Measurements from ENCODE around the gene TM9SF1. TPM values are rescaled to one million over a fixed set of nuclear protein-coding genes. Genes with fewer than 3 reads are reported as not detected.
A peak's percentile ranks its signal among the peaks of the same experiment; 100 is the strongest.
"Not testable (repeated sequence)": the region's sequence is repeated elsewhere in the genome, so short reads cannot be mapped to it uniquely, and the experiment has no call there.

The TM9SF1 gene
- total RNA-seq, 1 donor from 2014 or later: 45.7 TPM

DNA sequence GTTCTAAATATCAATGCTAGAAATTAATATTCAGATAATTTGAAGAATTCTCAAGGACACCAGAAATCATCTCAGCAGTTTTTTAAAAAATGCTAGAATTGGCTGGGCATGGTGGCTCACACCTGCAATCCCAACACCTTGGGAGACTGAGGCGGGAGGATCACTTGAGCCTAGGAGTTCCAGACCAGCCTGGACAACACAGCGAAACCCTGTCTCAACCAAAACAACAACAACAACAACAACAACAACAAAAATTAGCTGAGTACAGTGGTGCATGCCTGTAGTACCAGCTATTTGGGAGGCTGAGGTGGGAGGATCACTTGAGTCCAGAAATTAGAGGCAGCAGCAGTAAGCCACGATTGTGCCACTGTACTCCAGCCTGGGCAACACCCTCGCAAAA is 23.8 kb upstream of the TM9SF1 start:
- peaks cover 17% of the 10 kb centered on the region for H3K4me1 Mint-ChIP-seq
- H3K36me3 Mint-ChIP-seq: peaks cover 3% of the 10 kb centered on the region
- TF ChIP-seq, protein P1, sequence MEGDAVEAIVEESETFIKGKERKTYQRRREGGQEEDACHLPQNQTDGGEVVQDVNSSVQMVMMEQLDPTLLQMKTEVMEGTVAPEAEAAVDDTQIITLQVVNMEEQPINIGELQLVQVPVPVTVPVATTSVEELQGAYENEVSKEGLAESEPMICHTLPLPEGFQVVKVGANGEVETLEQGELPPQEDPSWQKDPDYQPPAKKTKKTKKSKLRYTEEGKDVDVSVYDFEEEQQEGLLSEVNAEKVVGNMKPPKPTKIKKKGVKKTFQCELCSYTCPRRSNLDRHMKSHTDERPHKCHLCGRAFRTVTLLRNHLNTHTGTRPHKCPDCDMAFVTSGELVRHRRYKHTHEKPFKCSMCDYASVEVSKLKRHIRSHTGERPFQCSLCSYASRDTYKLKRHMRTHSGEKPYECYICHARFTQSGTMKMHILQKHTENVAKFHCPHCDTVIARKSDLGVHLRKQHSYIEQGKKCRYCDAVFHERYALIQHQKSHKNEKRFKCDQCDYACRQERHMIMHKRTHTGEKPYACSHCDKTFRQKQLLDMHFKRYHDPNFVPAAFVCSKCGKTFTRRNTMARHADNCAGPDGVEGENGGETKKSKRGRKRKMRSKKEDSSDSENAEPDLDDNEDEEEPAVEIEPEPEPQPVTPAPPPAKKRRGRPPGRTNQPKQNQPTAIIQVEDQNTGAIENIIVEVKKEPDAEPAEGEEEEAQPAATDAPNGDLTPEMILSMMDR (IDR thresholded peaks at IDR 0.05; ENCODE audit: unreplicated experiment): no peak
- no peaks in the 10 kb centered on the region for H3K27me3 Mint-ChIP-seq (ENCODE audit: low read depth)
- DNase-seq (ENCODE audit: low spot score in 2 of 2, unreplicated experiment in 2 of 2): no peak
- H3K4me3 Mint-ChIP-seq: no peak overlapping the region
- H3K9me3 Mint-ChIP-seq: no peaks in the 10 kb centered on the region
- H3K27ac Mint-ChIP-seq: no peak overlapping the region

DNA sequence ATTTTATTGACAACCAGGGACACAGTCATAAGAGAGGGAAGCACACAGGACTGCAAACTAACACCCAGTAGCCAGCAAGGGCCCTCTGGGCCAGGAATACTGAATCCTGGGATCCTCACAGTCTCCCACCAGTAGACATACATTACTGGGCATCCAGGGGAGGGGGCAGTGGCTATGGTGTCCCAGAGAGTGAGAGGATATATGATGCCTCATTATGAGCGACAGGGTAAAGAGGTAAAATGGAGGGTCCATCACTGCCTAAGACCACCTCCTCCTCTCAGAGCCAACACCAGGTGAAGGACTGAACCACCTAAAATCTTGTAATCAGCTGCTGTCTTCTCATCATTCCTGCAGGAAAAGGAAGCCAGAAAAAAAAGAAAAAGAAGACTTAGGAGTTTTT is 21.6 kb upstream of the TM9SF1 start:
- H3K4me3 Mint-ChIP-seq; DNase-seq (ENCODE audit: low spot score in 2 of 2, unreplicated experiment in 2 of 2); H3K9me3 Mint-ChIP-seq; H3K36me3 Mint-ChIP-seq; H3K27me3 Mint-ChIP-seq (ENCODE audit: low read depth): not testable (repeated sequence)
- H3K4me1 Mint-ChIP-seq: peaks cover 30% of the 10 kb centered on the region
- H3K27ac Mint-ChIP-seq: peak overlapping the region; percentile 32

DNA sequence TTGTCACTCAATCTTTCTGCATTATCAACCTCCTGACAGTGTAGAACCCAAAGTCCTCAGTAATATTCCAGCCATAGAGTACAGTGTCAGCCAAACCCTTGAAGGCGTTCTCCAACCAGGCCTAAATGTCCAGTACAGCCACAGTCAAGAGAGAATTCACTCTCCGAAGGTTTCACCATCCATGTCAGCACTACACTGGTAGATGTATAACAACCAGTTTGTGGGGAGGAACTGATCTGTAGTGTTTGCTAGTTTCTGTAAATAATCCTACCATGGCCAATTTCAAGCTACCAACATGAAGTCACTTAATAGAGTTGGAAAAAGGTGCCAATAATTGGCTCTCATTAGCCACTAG is 21.1 kb upstream of the TM9SF1 start:
- H3K27ac Mint-ChIP-seq: peak overlapping the region; percentile 99
- no peaks in the 10 kb centered on the region for H3K27me3 Mint-ChIP-seq (ENCODE audit: low read depth)
- H3K9me3 Mint-ChIP-seq: no peaks in the 10 kb centered on the region
- H3K4me3 Mint-ChIP-seq: peak overlapping the region; percentile 91
- TF ChIP-seq, protein P1 (IDR thresholded peaks at IDR 0.05; ENCODE audit: unreplicated experiment): no peak
- DNase-seq (ENCODE audit: low spot score in 2 of 2, unreplicated experiment in 2 of 2): no peak
- H3K36me3 Mint-ChIP-seq: peaks cover 7% of the 10 kb centered on the region
- H3K4me1 Mint-ChIP-seq: peaks cover 35% of the 10 kb centered on the region

DNA sequence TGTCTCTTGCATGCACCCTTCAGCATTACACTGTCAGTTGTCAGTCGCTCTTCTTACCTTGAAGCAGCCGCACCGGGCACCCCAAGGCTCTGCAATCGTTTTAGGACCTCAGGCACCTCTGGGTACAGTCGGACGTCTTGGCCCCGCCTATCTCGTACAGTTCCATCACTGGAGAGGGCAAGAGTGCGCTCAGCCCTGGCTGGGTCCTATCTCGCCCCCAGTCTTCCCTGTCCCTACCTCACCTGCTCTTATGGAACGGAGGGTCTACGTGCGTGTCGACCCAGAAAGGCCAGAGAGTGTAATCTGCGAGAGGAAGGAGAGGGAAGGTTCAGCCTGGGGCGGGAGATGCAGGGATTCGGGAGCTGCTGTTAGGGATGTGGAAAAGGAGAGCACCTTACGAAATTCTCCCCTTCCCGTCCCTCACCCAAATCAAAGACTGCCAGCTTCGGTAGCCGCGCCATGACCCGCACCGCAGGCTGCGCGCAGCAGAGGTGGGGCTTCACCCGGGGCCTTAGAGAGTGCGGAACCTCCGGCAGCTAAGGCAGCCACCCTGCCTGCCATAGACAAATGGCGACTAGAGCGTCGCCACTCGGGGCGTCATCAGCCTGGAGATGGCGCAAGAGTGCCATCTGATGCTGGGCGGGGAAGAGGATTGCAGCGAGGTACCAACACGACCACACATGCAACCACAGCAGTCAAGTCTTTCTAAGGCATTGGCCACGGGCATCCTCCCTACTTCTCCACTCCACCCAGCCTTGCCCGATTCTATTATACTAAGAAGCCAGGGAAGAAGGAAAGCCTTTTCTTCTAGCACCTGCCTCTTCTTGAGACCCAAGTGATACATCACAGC is 20.5 kb upstream of the TM9SF1 start, which contains the start of gene MDP1:
TSS of gene MDP1 (minus strand) at position 572 of the 850 bp plus-strand sequence. CDS start at position 461, 111 bp downstream.
- H3K27ac Mint-ChIP-seq: peak within 1 kb of the TSS; percentile 99
- TF ChIP-seq, protein P1 (IDR thresholded peaks at IDR 0.05; ENCODE audit: unreplicated experiment): no peak
- peaks cover 35% of the 10 kb centered on the region for H3K4me1 Mint-ChIP-seq
- H3K9me3 Mint-ChIP-seq: no peaks in the 10 kb centered on the region
- H3K36me3 Mint-ChIP-seq: peaks cover 8% of the 10 kb centered on the region
- no peaks in the 10 kb centered on the region for H3K27me3 Mint-ChIP-seq (ENCODE audit: low read depth)
- peak; percentile 42 to 74 for DNase-seq (ENCODE audit: low spot score in 2 of 2, unreplicated experiment in 2 of 2)
- H3K4me3 Mint-ChIP-seq: peak within 1 kb of the TSS; percentile 91

DNA sequence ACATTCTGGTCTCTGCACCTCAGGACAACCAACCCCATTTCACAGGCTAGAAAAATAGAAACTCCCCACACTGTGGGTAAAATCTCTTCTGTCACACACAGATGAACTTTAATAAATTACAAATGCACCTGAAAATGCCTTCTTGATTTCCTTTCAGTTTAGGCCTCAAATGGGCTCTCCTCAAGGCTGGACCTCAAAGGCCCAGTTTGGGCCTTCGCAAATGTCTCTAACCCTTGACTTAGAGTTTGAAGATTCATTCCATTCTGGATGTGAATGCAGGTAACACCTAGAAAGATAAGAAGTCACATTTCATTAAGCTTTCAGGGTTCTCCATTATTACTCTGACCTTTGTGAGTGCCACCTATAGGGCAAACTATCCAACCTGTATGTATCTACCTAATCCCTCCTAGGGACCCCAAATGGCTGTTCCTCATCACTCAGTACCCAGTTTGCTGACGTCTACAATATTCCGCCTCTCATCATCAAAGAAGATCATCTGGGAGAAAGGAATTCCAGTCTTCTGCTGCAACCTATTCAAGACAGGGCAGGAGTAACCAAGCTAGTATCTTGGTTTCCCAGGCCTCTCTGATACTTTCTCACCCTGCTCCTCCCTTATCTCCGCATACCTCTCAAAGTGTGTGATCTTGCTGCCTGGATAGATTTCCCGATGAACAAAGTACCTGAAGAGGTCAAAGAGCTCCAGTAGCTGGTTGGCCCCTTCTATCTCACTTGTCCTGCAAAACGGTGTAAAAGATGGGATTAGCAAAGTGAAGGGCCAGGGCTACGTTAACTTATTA is 18.8 kb upstream of the TM9SF1 start:
- Mint-ChIP-seq H3K27ac (peak overlapping the region; percentile 99), H3K4me3 (peak overlapping the region; percentile 78), H3K36me3 (peaks cover 16% of the 10 kb centered on the region), H3K27me3 (ENCODE audit: low read depth) (no peaks in the 10 kb centered on the region), H3K9me3 (no peaks in the 10 kb centered on the region), H3K4me1 (peaks cover 35% of the 10 kb centered on the region)
- DNase-seq (ENCODE audit: low spot score in 2 of 2, unreplicated experiment in 2 of 2): no peak
- TF ChIP-seq, protein P1 (IDR thresholded peaks at IDR 0.05; ENCODE audit: unreplicated experiment): no peak

Measured in mesothelial cell of epicardium (in vitro differentiated cells).